Measurements from ENCODE around the gene PTPRR. TPM values are rescaled to one million over a fixed set of nuclear protein-coding genes. Genes with fewer than 3 reads are reported as not detected.

The PTPRR gene
- polyA plus RNA-seq, 2 of the 4 experiments (the other 2 are of a cell fraction): 0.13 to 0.15 TPM

DNA sequence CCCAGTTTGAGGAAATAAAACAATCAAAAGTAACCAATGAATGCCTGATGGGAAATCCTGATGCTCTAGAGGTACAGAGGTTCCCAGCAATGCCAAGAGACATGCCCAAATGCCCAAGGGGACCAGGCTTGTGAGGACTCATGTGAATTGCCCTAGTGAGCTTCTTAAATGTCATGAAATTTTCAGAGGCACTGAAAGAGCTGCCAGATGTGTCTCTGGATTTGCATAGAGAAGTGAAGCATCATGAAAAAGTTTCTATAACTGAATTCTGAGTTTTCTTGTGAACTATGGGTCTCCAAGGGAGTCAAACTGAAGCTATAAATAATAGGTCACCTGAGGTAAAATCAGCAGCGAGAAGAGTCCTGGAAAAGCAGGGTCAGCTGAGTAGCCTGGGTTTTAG, 9.9 kb downstream of the PTPRR start:
- ChIA-PET CTCF (no interaction called here), POLR2A (no interaction called here)
- no peak for ATAC-seq
- WGBS (ENCODE audit: missing lambda C conversion rate): 0% methylated on average over 1 of the region's 1 CpG
- no peak for FAIRE-seq
- no peaks in the 10 kb centered on the region for H3K4me1 ChIP-seq
- no peak overlapping the region for H3K4me3 ChIP-seq
- H3K9me3 ChIP-seq: no peaks in the 10 kb centered on the region
- H3K4me2 ChIP-seq: no peak overlapping the region
- no peak for TF ChIP-seq MAFK (IDR thresholded peaks at IDR 0.05; ENCODE audit: partially characterized antibody)
- TF ChIP-seq RNF2 (IDR thresholded peaks at IDR 0.05; ENCODE audit: borderline replicate concordance, low read depth): no peak
- no peak for TF ChIP-seq KDM1A (IDR thresholded peaks at IDR 0.05; ENCODE audit: low read depth)
- no peak for DNase-seq (ENCODE audit: low read depth in 1 of 2, low spot score in 1 of 2)
- no peak overlapping the region for H3K27ac ChIP-seq

DNA sequence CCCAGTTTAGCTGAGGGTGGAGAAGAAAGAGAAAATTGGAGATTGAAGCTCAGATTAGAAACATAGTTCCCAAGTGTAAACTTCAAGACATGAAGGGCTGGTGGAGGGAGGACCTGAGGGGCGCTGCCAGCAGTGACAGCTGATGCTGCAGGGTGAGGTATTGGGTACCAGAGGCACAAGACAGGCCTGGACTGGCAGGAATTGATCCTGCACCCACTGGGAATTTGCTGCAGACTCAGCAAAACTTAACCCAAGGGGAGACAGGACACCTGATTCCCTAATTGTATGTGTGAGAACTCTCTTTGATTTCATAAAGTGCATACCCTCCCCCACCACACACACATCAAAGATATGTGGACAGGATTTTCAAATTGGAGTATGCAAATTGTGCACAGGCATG, 11.6 kb downstream of the PTPRR start:
- no peaks in the 10 kb centered on the region for H3K9me3 ChIP-seq
- H3K4me3 ChIP-seq: no peak overlapping the region
- H3K27ac ChIP-seq: no peak overlapping the region
- no peaks in the 10 kb centered on the region for H3K4me1 ChIP-seq
- CTCF ChIA-PET: no interaction called here
- POLR2A ChIA-PET: no interaction called here
- no peak for ATAC-seq
- peak; percentile 63 for TF ChIP-seq MAFK (IDR thresholded peaks at IDR 0.05; ENCODE audit: partially characterized antibody)
- TF ChIP-seq CEBPB (IDR thresholded peaks at IDR 0.05): no peak
- 0% methylated on average over 1 of the region's 1 CpG for WGBS (ENCODE audit: missing lambda C conversion rate)
- no peak overlapping the region for H3K4me2 ChIP-seq
- FAIRE-seq: no peak
- no peak for DNase-seq (ENCODE audit: low read depth in 1 of 2, low spot score in 1 of 2)

DNA sequence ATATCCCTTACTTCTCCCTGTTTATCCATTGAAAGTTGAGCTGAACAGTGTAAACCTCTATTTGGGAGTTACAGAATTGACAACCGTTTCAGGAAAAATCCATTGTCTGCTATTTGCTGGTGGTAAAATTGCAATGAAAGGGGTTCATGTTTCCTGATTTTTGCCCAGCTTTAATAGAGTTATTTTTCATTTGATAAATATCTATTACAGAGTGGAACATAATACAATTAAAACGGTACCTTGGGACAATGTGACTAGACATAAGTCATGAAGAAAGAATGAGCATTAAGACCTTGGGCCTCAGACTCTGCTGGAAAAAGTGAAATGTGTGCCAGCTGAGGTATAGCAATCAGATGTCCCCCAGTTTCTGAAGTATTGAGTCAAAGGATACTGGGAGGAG, 13.1 kb downstream of the PTPRR start:
- POLR2A ChIA-PET: no interaction called here
- Histone ChIP-seq H3K4me1 (no peaks in the 10 kb centered on the region), H3K4me2 (no peak overlapping the region), H3K4me3 (no peak overlapping the region), H3K9me3 (no peaks in the 10 kb centered on the region), H3K27ac (no peak overlapping the region)
- DNase-seq (ENCODE audit: low read depth in 1 of 2, low spot score in 1 of 2): no peak
- no peak for FAIRE-seq
- WGBS (ENCODE audit: missing lambda C conversion rate): 0% methylated on average over 2 of the region's 2 CpGs
- CTCF ChIA-PET: no interaction called here
- no peak for ATAC-seq
- no peak for TF ChIP-seq CEBPB (IDR thresholded peaks at IDR 0.05)
- no peak for TF ChIP-seq MYC (IDR thresholded peaks at IDR 0.05; ENCODE audit: borderline replicate concordance, low read length)
- no peak for TF ChIP-seq MAZ (IDR thresholded peaks at IDR 0.05; ENCODE audit: borderline replicate concordance, low read depth, low read length)
- TF ChIP-seq BHLHE40 (IDR thresholded peaks at IDR 0.05; ENCODE audit: low read depth, low read length): no peak
- TF ChIP-seq FOSL2 (IDR thresholded peaks at IDR 0.05): no peak
- no peak for TF ChIP-seq FOSL2 (CRISPR knock-in tag; IDR thresholded peaks at IDR 0.05)
- TF ChIP-seq EP300 (IDR thresholded peaks at IDR 0.05): no peak
- no peak for TF ChIP-seq FOSB (CRISPR knock-in tag; IDR thresholded peaks at IDR 0.05)

DNA sequence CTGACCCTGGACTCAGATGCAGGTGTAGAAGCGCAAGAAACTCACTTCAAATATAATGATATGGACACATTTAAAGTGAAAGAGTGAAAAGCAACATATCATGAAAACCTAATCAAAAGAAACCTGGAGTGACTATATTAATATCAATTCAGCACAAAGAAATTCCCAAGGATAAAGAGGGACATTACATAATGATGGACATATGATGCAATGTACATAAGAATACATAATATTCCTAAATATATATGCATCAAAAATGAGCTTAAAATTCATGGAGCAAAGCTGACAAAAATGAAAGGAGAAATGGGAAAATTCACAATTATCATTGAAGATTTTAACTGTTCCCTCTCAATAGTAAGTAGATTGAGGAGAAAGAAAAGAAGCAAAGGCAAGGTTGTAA, 24.6 kb downstream of the PTPRR start:
- no peaks in the 10 kb centered on the region for H3K4me1 ChIP-seq
- H3K9me3 ChIP-seq: no peaks in the 10 kb centered on the region
- no peak overlapping the region for H3K4me3 ChIP-seq
- POLR2A ChIA-PET: no interaction called here
- no peak overlapping the region for H3K27ac ChIP-seq
- CTCF ChIA-PET: interaction anchor here (0.7 kb wide), 1 partner anchor 321 kb away, joined by 3 read pairs; no protein-coding TSS in a partner anchor
- ATAC-seq: no peak
- H3K4me2 ChIP-seq: no peak overlapping the region
- no peak for DNase-seq (ENCODE audit: low read depth in 1 of 2, low spot score in 1 of 2)
- no peak for FAIRE-seq
- TF ChIP-seq KDM5A (IDR thresholded peaks at IDR 0.05) (no peak), MAFK (IDR thresholded peaks at IDR 0.05; ENCODE audit: partially characterized antibody) (no peak), MAZ (IDR thresholded peaks at IDR 0.05; ENCODE audit: borderline replicate concordance, low read depth, low read length) (no peak), RAD21 (conservative IDR thresholded peaks at IDR 0.05 in 1 of 2, IDR thresholded peaks at IDR 0.05 in 1 of 2) (no peak)
- TF ChIP-seq, protein P1, sequence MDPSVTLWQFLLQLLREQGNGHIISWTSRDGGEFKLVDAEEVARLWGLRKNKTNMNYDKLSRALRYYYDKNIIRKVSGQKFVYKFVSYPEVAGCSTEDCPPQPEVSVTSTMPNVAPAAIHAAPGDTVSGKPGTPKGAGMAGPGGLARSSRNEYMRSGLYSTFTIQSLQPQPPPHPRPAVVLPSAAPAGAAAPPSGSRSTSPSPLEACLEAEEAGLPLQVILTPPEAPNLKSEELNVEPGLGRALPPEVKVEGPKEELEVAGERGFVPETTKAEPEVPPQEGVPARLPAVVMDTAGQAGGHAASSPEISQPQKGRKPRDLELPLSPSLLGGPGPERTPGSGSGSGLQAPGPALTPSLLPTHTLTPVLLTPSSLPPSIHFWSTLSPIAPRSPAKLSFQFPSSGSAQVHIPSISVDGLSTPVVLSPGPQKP (IDR thresholded peaks at IDR 0.05; ENCODE audit: low read depth, low read length): no peak
- 17% methylated on average over 1 of the region's 1 CpG for WGBS (ENCODE audit: missing lambda C conversion rate)

DNA sequence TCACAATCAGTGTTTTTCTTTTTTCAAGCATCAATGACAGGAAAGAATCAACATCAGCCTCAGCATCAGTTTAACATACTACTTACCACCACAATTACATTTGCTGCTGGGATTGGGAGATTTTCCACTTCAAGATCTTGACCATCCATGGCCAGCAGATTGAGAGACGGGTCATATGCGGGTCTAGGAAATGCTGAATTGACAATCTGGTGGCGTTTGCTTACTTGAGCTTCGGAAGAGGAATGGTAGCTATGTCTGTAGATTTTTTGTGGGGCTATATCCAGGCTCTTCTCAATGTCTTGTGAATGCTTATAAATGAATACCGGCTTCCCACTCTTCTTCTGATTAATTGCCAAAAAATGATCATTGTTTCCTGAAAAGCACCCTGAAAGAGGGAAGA, 27.9 kb downstream of the PTPRR start:
- DNase-seq (ENCODE audit: low read depth in 1 of 2, low spot score in 1 of 2) (no peak), ATAC-seq (no peak), FAIRE-seq (no peak)
- Histone ChIP-seq H3K27ac (no peak overlapping the region), H3K9me3 (no peaks in the 10 kb centered on the region), H3K4me3 (no peak overlapping the region), H3K4me1 (no peaks in the 10 kb centered on the region), H3K4me2 (no peak overlapping the region)
- TF ChIP-seq MAFK (IDR thresholded peaks at IDR 0.05; ENCODE audit: partially characterized antibody) (peak; percentile 31), HOXA7 (CRISPR knock-in tag; IDR thresholded peaks at IDR 0.05) (no peak)
- ChIA-PET CTCF (no interaction called here), POLR2A (no interaction called here)
- 2% methylated on average over 5 of the region's 5 CpGs for WGBS (ENCODE audit: missing lambda C conversion rate)
